ENCODE measurements around the gene GARIN5A. TPM values are rescaled to one million over a fixed set of nuclear protein-coding genes. Genes with fewer than 3 reads are reported as not detected.

The GARIN5A gene
- total RNA-seq, 1 experiment from 2014 or later: 3.7 TPM

- no peak overlapping the region for H3K4me2 ChIP-seq
- intact Hi-C loops (cut with micrococcal nuclease; ENCODE audit: unreplicated experiment): no loop called here
- H3K79me2 ChIP-seq (ENCODE audit: low read depth): no peaks in the 10 kb centered on the region
- H3K9me2 ChIP-seq (ENCODE audit: insufficient read depth): no peaks in the 10 kb centered on the region
- no peak overlapping the region for H3K4me3 ChIP-seq
- H3K9me3 ChIP-seq (ENCODE audit: insufficient read depth, low read depth): no peaks in the 10 kb centered on the region; the same call in 1 of the 2 replicates
- H4K20me1 ChIP-seq (ENCODE audit: insufficient read depth): no peaks in the 10 kb centered on the region
- BruUV-seq (replicated peaks): no TSS peak
- DNase-seq: no peak
- peaks cover 6% of the 10 kb centered on the region; the same call in 1 of the 2 replicates for H3K27me3 ChIP-seq (ENCODE audit: insufficient read depth, low read depth)
- no peaks in the 10 kb centered on the region for H3K36me3 ChIP-seq (ENCODE audit: low read depth)
- H3K4me1 ChIP-seq (replicated peaks; ENCODE audit: insufficient read depth): no peaks in the 10 kb centered on the region
- no peak overlapping the region for H3K27ac ChIP-seq
- TF ChIP-seq CTCF (conservative IDR thresholded peaks at IDR 0.05): no peak
- TF ChIP-seq EZH2 (IDR thresholded peaks at IDR 0.05; ENCODE audit: low read depth): no peak
- no peaks in the 10 kb centered on the region for H3F3A ChIP-seq (ENCODE audit: insufficient read depth, low read depth)
- ChIA-PET POLR2A (ENCODE audit: unreplicated experiment) (no interaction called here), CTCF (no interaction called here)
- no peak overlapping the region for H2AFZ ChIP-seq
Observed at GRCh38 chr19:50519006-50519575, 42.4 kb upstream of the GARIN5A start.

- CTCF ChIA-PET: no interaction called here
- TF ChIP-seq EZH2 (IDR thresholded peaks at IDR 0.05; ENCODE audit: low read depth) (no peak), CTCF (conservative IDR thresholded peaks at IDR 0.05) (peak; percentile 43; the same call in 1 of the 2 replicates)
Observed at GRCh38 chr19:50518091-50519005, 41.7 kb upstream of the GARIN5A start.

DNA sequence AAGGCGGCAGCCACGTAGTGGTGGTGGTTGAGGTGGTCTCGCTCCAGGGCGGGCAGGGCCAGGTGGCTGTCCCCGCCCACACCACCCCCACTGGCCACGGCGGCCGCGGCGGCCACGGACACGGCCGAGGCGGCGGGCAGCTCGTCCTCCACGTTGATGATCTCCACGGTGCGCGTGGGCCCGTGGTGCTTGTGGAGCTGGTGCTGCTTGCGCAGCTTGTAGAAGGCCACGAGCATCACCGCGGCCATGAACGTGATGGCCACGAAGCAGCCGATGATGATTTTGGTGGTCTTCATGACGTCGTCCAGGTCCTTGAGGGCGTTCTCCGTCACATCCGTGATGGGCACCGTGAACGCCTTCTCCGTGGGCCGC, 41.0 kb upstream of the GARIN5A start:
- Histone ChIP-seq H3K79me2 (ENCODE audit: low read depth) (no peaks in the 10 kb centered on the region), H3K9me3 (ENCODE audit: insufficient read depth, low read depth) (no peaks in the 10 kb centered on the region; the same call in 1 of the 2 replicates), H3K27ac (no peak overlapping the region), H3K36me3 (ENCODE audit: low read depth) (no peaks in the 10 kb centered on the region), H2AFZ (no peak overlapping the region), H3K27me3 (ENCODE audit: insufficient read depth, low read depth) (peaks cover 6% of the 10 kb centered on the region; the same call in 1 of the 2 replicates), H3K4me1 (replicated peaks; ENCODE audit: insufficient read depth) (no peaks in the 10 kb centered on the region), H3K4me2 (no peak overlapping the region), H4K20me1 (ENCODE audit: insufficient read depth) (no peaks in the 10 kb centered on the region), H3K9me2 (ENCODE audit: insufficient read depth) (no peaks in the 10 kb centered on the region), H3F3A (ENCODE audit: insufficient read depth, low read depth) (no peaks in the 10 kb centered on the region), H3K4me3 (no peak overlapping the region)
- POLR2A ChIA-PET (ENCODE audit: unreplicated experiment): no interaction called here
- TF ChIP-seq CTCF (conservative IDR thresholded peaks at IDR 0.05): no peak
- TF ChIP-seq EZH2 (IDR thresholded peaks at IDR 0.05; ENCODE audit: low read depth): no peak
- intact Hi-C loops (cut with micrococcal nuclease; ENCODE audit: unreplicated experiment): no loop called here
- CTCF ChIA-PET: no interaction called here
- BruUV-seq (replicated peaks): no TSS peak
- no peak for DNase-seq

More at GRCh38 chr19:50518091-50519005, 41.7 kb upstream of the GARIN5A start:
- H3K27ac ChIP-seq: no peak overlapping the region
- BruUV-seq (replicated peaks): no TSS peak
- H3K36me3 ChIP-seq (ENCODE audit: low read depth): no peaks in the 10 kb centered on the region
- no peaks in the 10 kb centered on the region for H3F3A ChIP-seq (ENCODE audit: insufficient read depth, low read depth)
- H3K4me2 ChIP-seq: no peak overlapping the region
- no peaks in the 10 kb centered on the region for H4K20me1 ChIP-seq (ENCODE audit: insufficient read depth)
- POLR2A ChIA-PET (ENCODE audit: unreplicated experiment): no interaction called here
- no peaks in the 10 kb centered on the region for H3K79me2 ChIP-seq (ENCODE audit: low read depth)
- H2AFZ ChIP-seq: no peak overlapping the region
- no peaks in the 10 kb centered on the region; the same call in 1 of the 2 replicates for H3K9me3 ChIP-seq (ENCODE audit: insufficient read depth, low read depth)
- H3K4me1 ChIP-seq (replicated peaks; ENCODE audit: insufficient read depth): no peaks in the 10 kb centered on the region
- H3K9me2 ChIP-seq (ENCODE audit: insufficient read depth): no peaks in the 10 kb centered on the region
- no peak overlapping the region for H3K4me3 ChIP-seq
- H3K27me3 ChIP-seq (ENCODE audit: insufficient read depth, low read depth): peaks cover 6% of the 10 kb centered on the region; the same call in 1 of the 2 replicates
- no peak for DNase-seq
- intact Hi-C loops (cut with micrococcal nuclease; ENCODE audit: unreplicated experiment): no loop called here

All from PC-9 (cell line).